LNCaP clone FGC (cell line): ENCODE measurements around the gene MARCHF3.

Experiments
- DNase-seq: peaks from one replicate; pipeline ENCODE4 v3.0.0-alpha.2; 2011; ENCODE audit warnings: low read depth
- H3K4me3 ChIP-seq: 2 replicates; pipeline ENCODE4 v1.5.1; 2011; ENCODE audit warnings: mild to moderate bottlenecking, low read depth, low read length, control low read depth
- CTCF ChIP-seq: IDR thresholded peaks from 2 replicates; pipeline ENCODE4 v1.5.1; 2012; ENCODE audit warnings: mild to moderate bottlenecking; ENCODE audit not compliant: control insufficient read depth, insufficient read depth; ENCODE audit errors: extremely low read depth

Gene MARCHF3

GRCh38 chr5:127030259-127031146, at the start of gene MARCHF3:
TSS of gene MARCHF3 (minus strand) at chr5:127030558. CDS start at chr5:126918171, 112,387 bp downstream.
- DNase-seq: peak; percentile 87
- peak; percentile 38 for TF ChIP-seq CTCF
- peak within 1 kb of the TSS; percentile 84 for H3K4me3 ChIP-seq

- TF ChIP-seq CTCF: no peak
- H3K4me3 ChIP-seq: no peak overlapping the region
- no peak for DNase-seq
Observed at GRCh38 chr5:127079994-127080491, 49.7 kb upstream of the MARCHF3 start.

- DNase-seq: no peak
- H3K4me3 ChIP-seq: no peak overlapping the region
- no peak for TF ChIP-seq CTCF
Observed at GRCh38 chr5:127077366-127077765, 47.0 kb upstream of the MARCHF3 start.

GRCh38 chr5:127076315-127077129, 46.2 kb upstream of the MARCHF3 start:
- DNase-seq: no peak

GRCh38 chr5:127074466-127074865, 44.1 kb upstream of the MARCHF3 start:
- H3K4me3 ChIP-seq: no peak overlapping the region
- DNase-seq: no peak
- TF ChIP-seq CTCF: no peak

More at GRCh38 chr5:127076315-127077129, 46.2 kb upstream of the MARCHF3 start:
- H3K4me3 ChIP-seq: no peak overlapping the region
- TF ChIP-seq CTCF: no peak

GRCh38 chr5:127072861-127073846, 42.8 kb upstream of the MARCHF3 start, which contains the start of gene C5orf63:
TSS of gene C5orf63 (minus strand) at chr5:127073502. CDS start at chr5:127058995, 14,507 bp downstream.
- H3K4me3 ChIP-seq: peak within 1 kb of the TSS; percentile 68
- DNase-seq: peak; percentile 30
- TF ChIP-seq CTCF: no peak
